ENCODE results near the gene LONP1.
"Not testable (repeated sequence)": the region's sequence is repeated elsewhere in the genome, so short reads cannot be mapped to it uniquely, and the experiment has no call there.

LONP1 gene

DNA sequence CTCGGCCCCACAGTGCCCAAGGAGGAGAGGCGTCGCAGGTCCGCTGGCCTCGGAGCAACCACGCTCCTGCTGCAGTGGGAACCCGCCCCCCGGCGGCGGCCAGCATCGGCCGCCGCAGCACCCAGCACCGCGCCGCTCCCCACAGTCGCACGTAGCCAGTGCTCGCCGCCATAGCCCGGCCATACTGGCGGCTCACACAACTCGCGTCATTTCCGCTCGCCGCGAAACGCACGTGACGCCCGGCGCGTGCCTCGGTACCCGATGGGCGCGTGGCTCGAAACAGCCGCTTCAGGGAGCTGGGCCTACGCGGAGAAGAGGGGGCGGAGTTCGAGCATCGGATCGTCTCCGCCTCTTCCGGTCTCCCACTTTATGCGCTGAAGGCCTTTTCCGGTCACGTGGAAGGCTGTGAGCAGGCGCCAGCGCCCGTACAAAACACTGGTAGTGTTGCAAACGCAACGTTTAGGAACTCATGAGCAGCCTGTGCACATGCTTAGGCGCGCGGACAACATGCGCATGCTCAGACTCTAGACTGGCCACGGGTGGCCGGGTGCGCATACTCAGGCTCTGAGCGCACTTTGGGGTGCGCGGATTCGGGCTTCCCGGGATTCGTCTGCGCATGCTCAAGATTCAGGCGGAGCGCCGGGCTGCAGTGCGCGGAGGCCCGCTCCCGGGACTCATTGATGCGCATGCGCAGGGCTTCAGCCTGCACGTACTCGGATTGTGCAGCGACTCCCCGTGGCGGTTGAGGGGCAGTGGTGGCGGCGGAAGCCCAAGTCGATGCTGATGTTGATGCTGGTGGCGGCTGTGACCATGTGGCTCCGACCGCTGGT lies at the start of gene LONP1, which contains the start of gene CATSPERD:
TSS of gene LONP1 (minus strand) at position 186 of the 830 bp plus-strand sequence. CDS start at position 172, 14 bp downstream.
TSS of gene CATSPERD (plus strand) at position 677 of the 830 bp plus-strand sequence. CDS start at position 778, 101 bp downstream.
- peak; percentile 96 to 98 for DNase-seq

GRCh38 chr19:5767949-5768348 lies 48.0 kb upstream of the LONP1 start:
- DNase-seq: no peak

- DNase-seq: no peak
Measured at GRCh38 chr19:5765220-5765619, 45.3 kb upstream of the LONP1 start.

DNA sequence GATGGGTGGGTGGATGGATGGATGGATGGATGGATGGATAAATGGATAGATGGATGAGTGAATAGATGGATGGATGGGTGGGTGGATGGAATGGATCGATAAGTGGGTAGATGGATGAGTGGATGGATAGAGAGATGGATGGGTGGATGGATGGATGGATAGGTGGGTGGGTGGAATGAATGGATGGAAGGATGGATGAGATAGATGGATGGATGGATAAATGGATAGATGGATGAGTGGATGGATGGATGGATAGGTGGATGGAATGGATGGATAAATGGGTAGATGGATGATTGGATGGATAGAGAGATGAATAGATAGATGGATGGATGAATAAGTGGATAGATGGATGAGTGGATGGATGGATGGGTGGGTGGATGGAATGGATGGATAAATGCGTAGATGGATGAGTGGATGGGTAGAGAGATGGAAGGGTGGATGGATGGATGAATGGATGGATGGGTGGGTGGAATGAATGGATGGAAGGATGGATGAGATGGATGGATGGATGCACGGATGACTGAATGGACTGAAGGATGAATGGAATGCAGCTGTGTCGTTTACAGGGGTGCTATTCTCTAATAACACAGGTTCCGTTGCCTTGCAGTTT lies 42.8 kb upstream of the LONP1 start:
- DNase-seq: no peak

GRCh38 chr19:5753743-5754142 lies 33.8 kb upstream of the LONP1 start:
- no peak for DNase-seq

DNA sequence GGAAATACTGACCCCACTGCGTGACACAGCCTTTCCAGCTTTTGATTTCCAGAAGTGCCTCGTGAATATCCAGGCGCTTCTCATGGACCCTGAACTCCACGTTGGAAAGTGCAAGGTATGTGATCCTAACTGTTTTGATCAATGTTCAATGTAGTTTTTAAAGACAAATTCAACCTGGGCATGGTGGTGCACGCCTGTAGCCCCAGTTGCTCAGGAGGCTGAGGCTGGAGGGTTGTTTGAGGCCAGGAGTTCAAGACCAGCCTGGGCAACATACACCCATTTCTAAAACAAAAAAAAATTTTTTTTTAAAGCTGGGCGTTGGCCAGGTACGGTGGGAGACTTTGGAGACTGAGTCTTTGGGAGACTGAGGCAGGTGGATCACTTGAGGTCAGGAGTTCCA lies 31.8 kb upstream of the LONP1 start:
- no peak for DNase-seq

- DNase-seq: no peak
Measured at GRCh38 chr19:5749505-5749904, 29.6 kb upstream of the LONP1 start.

DNA sequence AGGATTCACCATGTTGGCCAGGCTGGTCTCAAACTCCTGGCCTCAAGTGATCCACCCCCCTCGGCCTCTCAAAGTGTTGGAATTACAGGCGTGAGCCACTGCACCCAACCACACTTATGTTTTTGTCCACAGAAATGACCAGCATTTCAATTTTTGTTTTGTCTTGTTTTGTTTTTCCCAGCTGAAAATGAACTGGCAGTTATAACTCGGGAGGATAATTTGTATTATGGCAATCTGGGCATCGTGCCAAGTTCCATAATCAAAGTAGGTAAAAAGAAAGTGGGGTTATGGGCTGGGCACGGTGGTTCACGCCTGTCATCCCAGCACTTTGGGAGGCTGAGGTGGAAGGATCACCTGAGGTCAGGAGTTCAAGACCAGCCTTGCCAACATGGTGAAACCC lies 29.0 kb upstream of the LONP1 start:
- DNase-seq: not testable (repeated sequence)

- DNase-seq: not testable (repeated sequence)
Measured at GRCh38 chr19:5744999-5745398, 25.1 kb upstream of the LONP1 start.

- no peak for DNase-seq
Measured at GRCh38 chr19:5743630-5744029, 23.7 kb upstream of the LONP1 start.

GRCh38 chr19:5742051-5742450 lies 22.1 kb upstream of the LONP1 start:
- no peak for DNase-seq

DNA sequence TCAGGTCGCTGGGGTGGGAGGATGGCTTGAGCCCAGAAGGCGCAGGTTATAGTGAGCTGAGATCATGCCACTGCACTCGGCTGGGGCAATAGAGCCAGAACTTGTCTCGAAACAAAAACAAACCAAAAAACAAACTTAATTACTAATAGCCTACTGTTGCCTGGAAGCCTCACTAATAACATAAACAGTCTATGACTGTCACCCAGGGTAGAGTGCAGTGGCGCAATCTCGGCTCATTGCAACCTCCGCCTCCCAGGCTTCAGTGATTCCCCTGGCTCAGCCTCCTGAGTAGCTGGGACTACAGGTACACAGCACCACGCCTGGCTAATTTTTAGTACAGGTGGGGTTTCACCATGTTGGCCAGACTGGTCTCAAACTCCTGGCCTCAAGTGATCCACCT lies 18.5 kb upstream of the LONP1 start:
- no peak for DNase-seq

- DNase-seq: not testable (repeated sequence)
Measured at GRCh38 chr19:5733172-5733571, 13.2 kb upstream of the LONP1 start.

DNA sequence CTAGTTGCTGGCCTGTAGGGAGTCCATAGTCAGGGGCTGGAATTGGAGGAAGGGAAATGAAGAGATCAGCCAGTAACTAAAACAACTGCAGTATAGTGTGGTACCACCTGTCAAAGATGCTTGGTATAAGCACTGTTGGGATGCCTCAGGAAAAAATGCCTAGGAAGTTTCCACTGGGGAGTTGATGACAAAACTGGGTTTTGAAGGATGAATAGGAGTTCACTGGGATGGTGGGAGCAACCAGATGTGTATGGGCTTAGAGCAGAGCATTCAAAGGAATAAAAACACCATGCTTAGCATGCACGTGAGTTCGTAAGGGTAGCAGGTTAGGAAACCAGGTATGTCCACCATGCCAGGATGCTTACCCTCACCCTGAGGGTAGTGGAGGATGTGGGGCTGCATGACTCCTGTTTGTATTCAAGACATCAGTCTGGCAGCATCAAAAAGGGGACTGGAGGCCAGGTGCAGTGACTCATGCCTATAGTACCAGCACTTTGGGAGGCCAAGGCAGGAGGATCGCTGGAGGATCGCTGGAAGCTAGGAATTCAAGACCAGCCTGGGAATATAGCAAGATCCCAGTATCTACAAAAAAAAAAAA lies 7.6 kb upstream of the LONP1 start:
- no peak for DNase-seq

- DNase-seq: peak; percentile 21 to 40
Measured at GRCh38 chr19:5719274-5719960, 529 bp downstream of the LONP1 start.

DNA sequence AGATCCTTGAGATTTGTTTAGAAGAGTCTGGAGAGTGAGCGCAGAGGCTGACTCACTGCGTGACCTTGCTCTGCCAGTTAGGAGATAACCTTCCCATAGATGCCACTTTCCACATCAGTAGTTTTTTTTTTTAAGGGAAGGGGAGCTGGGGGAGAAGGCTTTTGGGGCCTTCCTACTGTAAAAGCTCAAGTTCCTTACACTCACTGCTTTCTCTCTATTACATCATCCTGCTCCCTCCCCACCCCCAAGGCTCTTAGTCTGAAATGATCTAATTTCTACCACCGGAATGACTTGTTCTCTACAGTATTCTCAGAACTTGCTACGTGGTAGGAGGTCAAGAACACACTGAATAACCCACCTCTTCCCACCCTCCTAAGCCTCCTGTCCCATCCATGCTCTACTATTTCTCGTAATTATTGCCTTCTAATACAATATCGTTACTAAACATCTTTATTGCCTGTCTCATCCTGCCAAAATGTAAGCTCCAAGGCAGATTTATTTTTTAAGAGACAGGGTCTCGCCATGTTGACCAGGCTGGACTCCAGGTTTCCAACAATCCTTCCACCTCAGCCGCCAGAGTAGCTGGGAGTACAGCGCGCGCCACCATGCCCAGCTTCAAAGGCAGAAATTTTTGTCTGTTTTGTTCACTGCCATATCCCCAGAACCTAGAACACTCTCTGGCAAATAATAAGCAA lies 1.2 kb downstream of the LONP1 start:
- DNase-seq: peak; percentile 59 to 69

GRCh38 chr19:5718037-5718578 lies 1.8 kb downstream of the LONP1 start:
- no peak for DNase-seq

- DNase-seq: no peak
Measured at GRCh38 chr19:5717215-5717935, 2.6 kb downstream of the LONP1 start.

- no peak for DNase-seq
Measured at GRCh38 chr19:5714816-5715215, 5.1 kb downstream of the LONP1 start.

DNA sequence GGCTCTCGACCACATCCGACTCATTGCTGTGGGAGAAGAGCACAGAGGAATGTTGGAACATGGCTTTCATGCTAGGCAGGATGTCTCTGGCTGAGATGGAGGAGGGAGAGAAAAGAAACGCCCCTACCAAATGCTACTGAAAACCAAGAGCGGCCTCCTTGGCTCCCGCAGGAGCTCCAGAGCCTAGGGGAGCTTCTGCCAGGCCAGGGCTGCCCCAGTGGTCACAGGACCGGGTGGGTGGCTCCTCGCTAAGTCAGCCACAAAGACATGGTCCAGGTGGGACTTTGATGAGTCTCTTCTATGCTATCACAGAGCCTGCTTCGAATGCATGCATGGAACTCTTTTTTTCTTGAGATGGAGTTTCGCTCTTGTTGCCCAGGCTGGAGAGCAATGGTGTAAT lies 6.7 kb downstream of the LONP1 start:
- no peak for DNase-seq

DNA sequence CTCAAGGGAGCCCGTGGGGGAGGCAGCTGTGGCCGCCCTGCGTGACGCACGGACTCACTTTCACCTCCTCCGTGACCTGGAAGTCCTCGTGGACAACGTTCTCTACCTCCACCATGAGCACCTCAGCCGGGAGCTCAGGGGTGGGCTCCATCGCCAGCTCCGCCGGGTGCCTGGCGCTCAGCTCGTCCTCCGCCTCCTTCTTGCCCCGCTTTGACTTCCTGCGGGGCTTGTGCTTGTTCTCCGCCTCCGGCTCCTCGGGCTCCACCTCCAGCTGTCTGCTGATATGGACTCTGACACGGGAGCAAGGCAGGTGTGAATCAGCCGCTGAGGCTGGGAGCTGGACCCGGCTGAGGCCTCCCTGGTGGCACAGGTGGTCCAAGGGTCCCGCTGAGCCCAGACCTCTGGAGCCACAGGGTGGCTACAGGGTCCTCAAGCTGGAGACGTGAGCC lies 8.2 kb downstream of the LONP1 start:
- no peak for DNase-seq

DNA sequence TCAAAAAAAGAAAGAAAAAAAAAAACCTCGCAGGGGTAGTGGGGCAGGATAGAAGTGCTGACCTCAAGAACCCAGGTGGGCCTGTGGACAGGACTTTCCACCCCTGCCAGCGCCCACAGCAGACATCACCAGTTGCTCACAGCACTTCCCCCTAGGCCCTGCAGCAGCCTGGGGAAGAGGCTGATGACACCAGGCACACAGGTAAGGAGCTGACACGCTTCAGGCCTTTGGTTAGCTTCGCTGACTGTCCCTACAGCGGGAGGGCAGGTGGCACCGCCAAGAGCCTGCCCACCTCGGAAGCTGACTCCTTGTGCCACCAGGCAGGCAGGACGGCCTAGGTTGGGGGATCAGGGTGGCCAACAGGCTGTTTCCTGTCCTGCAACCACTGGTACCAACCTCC lies 8.9 kb downstream of the LONP1 start:
- DNase-seq: no peak

Data from AML-193 (cell line).